ENCODE measurements around the gene KIFBP. TPM values are rescaled to one million over a fixed set of nuclear protein-coding genes. Genes with fewer than 3 reads are reported as not detected.
"Not testable (repeated sequence)": the region's sequence is repeated elsewhere in the genome, so short reads cannot be mapped to it uniquely, and the experiment has no call there.

KIFBP gene
- polyA plus RNA-seq, 3 donors: 36.1 to 38.3 (median 37.9) TPM

DNA sequence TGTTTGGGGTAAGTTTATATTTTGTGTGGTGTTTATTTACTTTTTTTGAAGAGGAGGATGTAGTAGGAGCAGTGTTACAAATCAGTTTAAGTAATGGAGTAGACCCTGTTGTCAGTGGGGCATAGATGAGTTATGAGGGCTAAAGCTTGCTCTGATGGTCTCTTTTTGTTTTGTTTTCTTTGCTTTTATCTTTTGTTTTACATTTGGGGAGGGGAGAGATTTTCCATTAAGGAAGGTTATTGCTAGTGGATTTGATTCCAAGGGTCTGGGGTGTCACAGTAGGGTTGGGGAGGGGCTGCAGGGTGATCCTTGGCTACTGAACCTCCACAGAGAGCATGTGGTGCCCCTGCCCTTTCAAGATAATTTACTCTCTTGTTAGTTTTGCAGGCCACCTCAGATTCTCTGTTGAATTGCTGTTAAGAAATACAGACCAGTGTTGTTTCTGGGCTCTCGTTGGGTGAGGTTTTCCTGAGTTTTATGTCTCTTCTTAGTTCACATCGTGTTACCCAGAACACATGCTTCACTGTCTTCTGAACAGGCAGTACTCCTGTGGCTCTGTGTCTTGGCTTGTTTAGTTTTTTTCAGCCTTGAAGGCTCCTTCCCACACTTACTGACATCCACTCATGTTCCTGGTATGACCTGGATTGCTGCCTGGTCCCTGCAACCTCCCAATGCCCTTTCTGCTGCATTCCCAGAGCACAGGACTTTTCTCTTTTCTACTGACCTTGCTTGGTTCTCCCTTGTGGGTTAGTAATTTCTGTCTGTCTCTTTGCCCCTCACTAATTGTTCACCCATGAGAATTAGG lies 4.2 kb downstream of the KIFBP start:
- DNase-seq (ENCODE audit: low read depth in 3 of 3, low spot score in 2 of 3): peak in 1 of 3 donors; percentile 26

DNA sequence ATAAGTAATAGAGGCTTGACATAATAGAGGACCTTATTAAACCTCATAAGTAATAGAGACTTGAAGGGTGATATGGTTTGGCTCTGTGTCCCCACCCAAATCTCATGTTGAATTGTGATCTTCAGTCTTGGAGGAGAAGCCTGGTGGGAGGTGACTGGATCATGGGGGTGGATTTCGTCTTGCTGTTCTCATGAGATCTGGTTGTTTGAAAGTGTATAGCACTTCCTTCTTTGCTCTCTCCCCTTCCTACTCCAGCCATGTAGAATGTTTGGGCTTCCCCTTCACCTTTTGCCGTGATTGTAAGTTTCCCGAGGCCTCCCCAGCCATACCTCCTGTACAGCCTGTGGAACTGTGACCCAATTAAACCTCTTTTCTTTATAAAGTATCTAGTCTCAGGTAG lies 8.6 kb downstream of the KIFBP start:
- DNase-seq (ENCODE audit: low read depth in 3 of 3, low spot score in 2 of 3): no peak

- no peak for DNase-seq (ENCODE audit: low read depth in 3 of 3, low spot score in 2 of 3)
Measured at GRCh38 chr10:69004821-69005220, 16.2 kb downstream of the KIFBP start.

- no peak for DNase-seq (ENCODE audit: low read depth in 3 of 3, low spot score in 2 of 3)
Measured at GRCh38 chr10:69005704-69006485, 17.3 kb downstream of the KIFBP start.

DNA sequence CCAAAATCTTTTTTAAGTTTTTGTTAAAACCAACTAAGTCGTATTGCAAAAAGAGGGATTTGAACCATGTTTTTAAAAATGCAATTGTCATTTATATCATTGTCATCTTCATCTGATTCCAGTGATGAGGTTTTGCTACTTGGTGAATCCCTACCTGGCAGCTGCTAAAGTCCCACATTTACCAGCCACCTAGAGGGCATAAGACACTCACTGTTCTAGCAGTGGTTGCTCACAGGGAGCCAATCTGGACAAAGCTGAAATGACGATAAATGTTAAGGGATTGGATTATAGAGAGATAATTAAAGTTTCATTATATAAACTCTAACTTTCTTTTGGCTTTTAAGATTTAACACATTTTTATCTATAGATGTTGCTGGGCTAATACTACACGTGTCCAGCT lies 18.7 kb downstream of the KIFBP start:
- DNase-seq (ENCODE audit: low read depth in 3 of 3, low spot score in 2 of 3): no peak

GRCh38 chr10:69009360-69009759 lies 20.8 kb downstream of the KIFBP start:
- no peak for DNase-seq (ENCODE audit: low read depth in 3 of 3, low spot score in 2 of 3)

GRCh38 chr10:69010151-69010640 lies 21.6 kb downstream of the KIFBP start:
- DNase-seq (ENCODE audit: low read depth in 3 of 3, low spot score in 2 of 3): no peak

- DNase-seq (ENCODE audit: low read depth in 3 of 3, low spot score in 2 of 3): not testable (repeated sequence)
Measured at GRCh38 chr10:69012778-69013177, 24.2 kb downstream of the KIFBP start.

- DNase-seq (ENCODE audit: low read depth in 3 of 3, low spot score in 2 of 3): no peak
Measured at GRCh38 chr10:69014171-69014570, 25.6 kb downstream of the KIFBP start.

- no peak for DNase-seq (ENCODE audit: low read depth in 3 of 3, low spot score in 2 of 3)
Measured at GRCh38 chr10:69018613-69019012, 30.0 kb downstream of the KIFBP start.

DNA sequence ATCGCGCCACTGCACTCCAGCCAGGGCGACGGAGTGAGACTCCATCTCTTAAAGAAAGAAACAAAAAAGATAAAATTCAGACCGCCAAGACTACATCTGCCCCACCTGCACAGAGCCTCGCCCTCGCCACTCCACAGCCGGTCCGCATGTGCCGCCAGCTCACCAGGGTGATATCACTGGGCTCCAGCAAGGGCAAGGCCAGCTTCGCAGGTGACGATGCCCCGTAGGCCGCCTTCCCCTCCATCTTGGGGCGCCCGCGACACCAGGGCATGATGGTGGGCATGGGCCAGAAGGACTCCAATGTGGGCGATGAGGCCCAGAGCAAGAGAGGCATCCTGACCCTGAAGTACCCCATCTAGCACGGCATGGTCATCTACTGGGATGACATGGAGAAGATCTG lies 34.0 kb downstream of the KIFBP start:
- no peak for DNase-seq (ENCODE audit: low read depth in 3 of 3, low spot score in 2 of 3)

GRCh38 chr10:69025370-69025896 lies 36.8 kb downstream of the KIFBP start:
- no peak for DNase-seq (ENCODE audit: low read depth in 3 of 3, low spot score in 2 of 3)

DNA sequence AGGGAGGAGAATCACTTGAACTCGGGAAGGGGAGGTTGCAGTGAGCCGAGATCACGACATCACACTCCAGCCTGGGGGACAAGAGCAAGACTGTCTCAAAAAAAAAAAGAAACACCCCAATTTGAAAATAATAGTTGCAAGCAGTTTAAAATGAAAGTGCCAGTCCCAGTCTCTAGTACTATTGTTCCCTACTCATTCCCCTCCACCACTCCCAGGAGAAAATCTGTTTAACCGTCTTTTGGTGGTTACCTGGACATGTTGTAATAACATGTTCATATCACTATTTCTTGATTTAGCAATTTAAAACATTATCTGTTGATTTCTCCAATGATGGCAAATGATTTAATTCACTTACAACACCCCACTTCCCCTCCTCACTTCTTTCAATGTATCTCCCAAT lies 44.7 kb downstream of the KIFBP start:
- DNase-seq (ENCODE audit: low read depth in 3 of 3, low spot score in 2 of 3): no peak

DNA sequence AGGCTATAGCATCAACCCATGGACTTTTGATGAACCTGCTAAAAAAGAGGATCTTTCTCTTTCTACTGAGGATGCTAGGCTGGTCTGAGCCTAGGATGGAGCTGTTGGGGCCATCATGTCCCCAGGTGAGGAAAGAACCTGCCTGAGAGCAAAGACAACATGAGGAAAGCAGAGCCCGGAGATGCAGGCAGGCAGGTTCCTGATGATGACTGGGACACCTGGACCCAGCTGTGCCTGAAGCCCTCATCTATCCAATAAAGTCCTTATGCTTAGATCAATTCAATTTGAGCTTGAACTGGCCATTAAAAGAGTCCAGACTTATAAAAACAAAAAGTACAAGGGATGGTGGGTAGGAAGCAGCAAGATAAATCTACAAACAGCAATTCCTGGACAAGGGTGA lies 48.9 kb downstream of the KIFBP start:
- no peak for DNase-seq (ENCODE audit: low read depth in 3 of 3, low spot score in 2 of 3)

DNA sequence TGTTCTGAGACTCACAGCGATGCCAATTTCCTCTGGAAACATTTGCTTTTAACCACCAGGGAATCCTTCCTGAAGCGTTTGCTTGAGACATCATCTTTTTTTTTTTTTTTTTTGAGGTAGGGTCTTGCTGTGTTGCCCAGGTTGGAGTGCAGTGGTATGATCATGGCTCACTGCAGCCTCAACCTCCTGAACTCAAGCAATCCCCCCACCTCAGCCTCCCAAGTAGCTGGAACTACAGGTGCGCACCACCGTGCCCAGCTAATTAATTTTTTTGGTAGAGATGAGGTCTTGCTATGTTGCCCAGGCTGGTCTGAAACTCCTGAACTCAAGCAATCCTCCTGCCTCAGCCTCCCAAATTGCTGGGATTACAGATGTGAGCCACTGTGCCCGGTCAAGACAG lies 52.3 kb downstream of the KIFBP start:
- DNase-seq (ENCODE audit: low read depth in 3 of 3, low spot score in 2 of 3): not testable (repeated sequence)

- no peak for DNase-seq (ENCODE audit: low read depth in 3 of 3, low spot score in 2 of 3)
Measured at GRCh38 chr10:69042417-69042816, 53.8 kb downstream of the KIFBP start.

DNA sequence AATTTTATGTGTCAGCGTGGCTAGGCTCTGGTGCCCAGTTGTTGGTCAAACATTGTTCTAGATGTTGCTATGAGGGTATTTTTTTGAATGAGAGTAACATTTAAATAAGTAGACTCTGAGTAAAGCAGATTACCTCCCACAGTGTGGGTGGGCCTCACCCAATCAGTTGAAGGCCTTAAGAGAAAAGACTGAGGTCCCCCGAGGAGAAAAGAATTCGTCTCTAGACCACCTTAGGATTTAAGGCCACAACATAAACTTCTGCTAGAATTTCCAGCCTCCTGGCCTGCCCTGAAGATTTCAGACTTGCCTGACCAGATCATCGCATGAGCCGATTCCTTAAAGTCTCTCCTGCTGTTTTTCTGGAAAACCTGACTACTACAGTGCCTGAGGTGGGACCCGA lies 54.2 kb downstream of the KIFBP start:
- no peak for DNase-seq (ENCODE audit: low read depth in 3 of 3, low spot score in 2 of 3)

DNA sequence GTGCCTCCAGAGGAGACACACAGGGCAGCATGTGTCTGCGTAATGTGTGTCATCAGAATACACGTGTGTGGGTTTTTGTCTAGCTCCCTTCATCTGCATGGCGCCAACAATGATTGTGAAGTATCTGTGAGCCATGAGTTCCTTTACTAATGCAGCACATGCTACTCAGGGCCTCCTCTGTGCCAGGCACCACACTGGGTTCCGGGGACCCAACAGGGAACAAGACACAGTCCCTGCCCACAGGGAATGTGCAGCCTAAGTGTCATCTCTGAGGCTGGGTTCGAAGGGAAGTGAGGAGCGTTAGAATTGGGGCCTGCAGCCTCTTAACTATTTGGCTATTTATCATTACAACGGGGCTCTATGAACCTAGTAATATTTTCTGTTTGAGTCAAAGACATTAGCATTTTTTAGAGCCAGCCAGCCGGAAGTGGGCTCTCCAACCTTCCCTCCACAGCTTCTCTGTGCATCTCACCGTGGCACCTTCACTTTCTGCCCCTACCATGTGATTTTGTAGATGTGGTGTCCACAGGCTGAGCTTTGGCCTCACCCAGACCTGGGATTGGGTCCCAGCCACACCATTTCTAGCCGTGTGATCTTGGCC lies 55.4 kb downstream of the KIFBP start:
- DNase-seq (ENCODE audit: low read depth in 3 of 3, low spot score in 2 of 3): no peak

DNA sequence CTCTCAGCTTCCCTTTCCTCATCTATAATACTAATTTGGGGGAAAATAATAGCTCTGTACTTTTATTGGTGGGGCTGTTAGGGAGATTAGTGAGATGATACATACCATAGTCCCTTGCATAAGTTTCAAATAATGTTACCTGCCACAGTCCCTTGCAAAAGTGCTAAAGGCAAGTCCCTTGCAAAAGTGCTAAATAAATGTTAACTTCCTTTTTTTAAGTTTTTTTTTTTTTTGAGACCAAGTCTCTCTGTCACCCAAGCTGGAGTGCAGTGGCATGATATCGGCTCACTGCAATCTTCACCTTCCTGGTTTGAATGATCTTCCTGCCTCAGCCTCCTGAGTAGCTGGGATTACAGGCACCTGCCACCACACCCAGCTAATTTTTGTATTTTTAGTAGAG lies 55.9 kb downstream of the KIFBP start:
- DNase-seq (ENCODE audit: low read depth in 3 of 3, low spot score in 2 of 3): no peak

DNA sequence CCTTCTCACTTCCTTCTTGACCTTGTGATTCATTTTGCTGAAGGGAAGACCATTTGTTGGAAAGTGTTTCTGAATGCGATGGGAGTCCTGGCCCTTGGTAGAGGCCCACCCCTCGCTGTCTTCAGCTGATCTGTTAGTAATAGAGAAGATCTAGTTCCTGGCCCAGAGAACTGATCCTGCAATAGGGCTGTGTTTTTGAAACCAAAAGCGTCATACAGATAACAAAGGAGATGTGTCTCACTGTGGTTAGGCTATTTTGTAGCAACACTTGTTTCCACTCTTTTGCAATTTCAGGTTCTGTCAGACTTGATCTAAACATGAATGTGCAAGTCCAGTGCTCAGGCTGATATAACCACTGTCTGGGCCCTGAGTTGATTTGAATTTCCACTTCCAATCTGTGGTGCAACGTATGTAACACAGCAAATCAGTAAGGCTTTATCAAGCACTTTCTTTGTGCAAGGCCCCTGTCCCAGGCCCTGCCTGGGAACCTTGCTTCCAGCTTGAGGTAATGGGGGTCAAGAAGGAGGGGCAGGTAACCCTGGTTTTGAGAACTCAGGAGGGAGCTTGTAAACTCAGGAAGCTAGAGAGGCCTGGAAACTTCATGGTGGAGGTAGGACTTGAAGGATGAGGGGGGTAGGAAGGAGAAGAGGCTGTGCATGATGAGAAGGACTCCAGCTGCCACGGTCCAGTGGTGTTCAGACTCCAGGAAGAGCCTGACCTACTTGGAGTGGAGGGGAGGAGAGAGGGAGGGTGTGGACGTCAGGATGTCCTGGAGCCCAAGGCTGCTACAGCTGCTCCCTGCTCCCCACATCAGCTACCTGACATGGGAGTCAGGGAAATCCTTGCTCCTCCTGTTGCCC lies 57.1 kb downstream of the KIFBP start:
- DNase-seq (ENCODE audit: low read depth in 3 of 3, low spot score in 2 of 3): no peak
